HepG2 (cell line): ENCODE results near the gene KCNAB2. TPM values are rescaled to one million over a fixed set of nuclear protein-coding genes. Genes with fewer than 3 reads are reported as not detected.

Source experiments
- ATAC-seq: fragments of 200-7000 bp; cut with Tn5 transposase; 3 replicates; pipeline ENCODE4 v1.9.1; 2020; ENCODE audit warnings: mild to moderate bottlenecking, moderate library complexity
- BruUV-seq: library from RNA; stranded (reverse); fragments of 400-500 nt; replicated peaks from 2 replicates; lab custom pipeline; 2021; lab: Mats Ljungman, UMichigan
- CTCF ChIA-PET: fragments of 300-600 bp; formaldehyde crosslinking; extraction: SDS; loops from one replicate; lab custom pipeline; 2021; ENCODE audit warnings: low total read pairs, inconsistent platforms, low intra/inter-chr PET ratio; lab: Yijun Ruan, JAX
- POLR2A ChIA-PET: fragments of 350-600 bp; sonication (Branson Sonifier 250); formaldehyde crosslinking; loops from one replicate; lab custom pipeline; 2020; ENCODE audit warnings: antibody characterized with exemption, inconsistent platforms; lab: Yijun Ruan, JAX
- DNase-seq: peaks from one replicate; pipeline ENCODE4 v3.0.0-alpha.2; 2015; ENCODE audit warnings: low spot score
- FAIRE-seq: peaks from 3 replicates; lab custom pipeline; 2011; peaks lifted over from hg19 to GRCh38; lab: Jason Lieb, UNC
- H2AFZ ChIP-seq: one replicate; pipeline ENCODE4 v1.6.1; 2011; ENCODE audit warnings: low read length, inconsistent platforms
- H3K27ac ChIP-seq: fragments of 300-600 bp; 3 replicates; pipeline ENCODE4 v1.8.0; 2011; ENCODE audit warnings: mixed run types, mild to moderate bottlenecking, mixed read lengths, low read length, inconsistent platforms; ENCODE audit not compliant: insufficient read depth; ENCODE audit errors: extremely low read length
- H3K27me3 ChIP-seq, 2 experiments: fragments of 200-600 bp in 1 of 2; 2 replicates in 1 of 2; 3 replicates in 1 of 2; pipeline versions ENCODE4 v1.6.0 to v1.8.0; 2011; ENCODE audit warnings: low read length in 2 of 2, mild to moderate bottlenecking in 2 of 2, moderate library complexity in 2 of 2, inconsistent platforms in 1 of 2; ENCODE audit not compliant: insufficient read depth in 2 of 2, control insufficient read depth in 1 of 2
- H3K36me3 ChIP-seq, 2 experiments: fragments of 200-600 bp in 1 of 2; replicated peaks in 1 of 2; 2 replicates in 1 of 2; 3 replicates in 1 of 2; pipeline versions ENCODE4 v1.5.1 to v1.8.0; 2011; ENCODE audit warnings: low read length in 2 of 2, inconsistent platforms in 1 of 2; ENCODE audit not compliant: insufficient read depth in 2 of 2, control insufficient read depth in 1 of 2
- H3K4me1 ChIP-seq: 2 replicates; pipeline ENCODE4 v1.5.1; 2012; ENCODE audit warnings: low read length, inconsistent platforms; ENCODE audit not compliant: insufficient read depth
- H3K4me2 ChIP-seq: 2 replicates; pipeline ENCODE4 v1.6.0; 2011; ENCODE audit warnings: low read depth, low read length, inconsistent platforms
- H3K4me3 ChIP-seq, 3 experiments: fragments of 200-600 bp in 1 of 3; sonication (generic), shearing (Covaris generic) in 1 of 3; replicated peaks in 1 of 3; 2 replicates each; pipeline ENCODE4 v1.5.1; 2011 to 2016; ENCODE audit warnings: low read length in 3 of 3, inconsistent platforms in 2 of 3, low read depth in 2 of 3, mild to moderate bottlenecking in 2 of 3, control low read depth in 1 of 3, mixed read lengths in 1 of 3; ENCODE audit not compliant: insufficient read depth in 1 of 3
- H3K79me2 ChIP-seq: one replicate; pipeline ENCODE4 v1.6.1; 2011; ENCODE audit warnings: low read length, inconsistent platforms; ENCODE audit not compliant: insufficient read depth
- H3K9ac ChIP-seq: 2 replicates; pipeline ENCODE4 v1.6.0; 2011; ENCODE audit warnings: mild to moderate bottlenecking, low read depth, low read length, inconsistent platforms; ENCODE audit not compliant: insufficient read depth
- H3K9me3 ChIP-seq: 2 replicates; pipeline ENCODE4 v1.5.1; 2012; ENCODE audit warnings: mild to moderate bottlenecking, low read length
- H4K20me1 ChIP-seq: 2 replicates; pipeline ENCODE4 v1.6.0; 2011; ENCODE audit warnings: inconsistent platforms, mild to moderate bottlenecking, low read length, moderate library complexity; ENCODE audit not compliant: insufficient read depth
- CCAR2 ChIP-seq: fragments of 200-400 bp; formaldehyde crosslinking; optimal IDR thresholded peaks from 2 replicates; pipeline ENCODE3; 2018; ENCODE audit warnings: low read depth, mild to moderate bottlenecking, low read length, moderate library complexity
- EHMT2 ChIP-seq: fragments of 200-600 bp; sonication (generic); IDR thresholded peaks from 2 replicates; pipeline ENCODE4 v1.7.0; 2017; ENCODE audit warnings: antibody characterized with exemption, low read depth, low read length, borderline replicate concordance
- MEF2D ChIP-seq: sonication (generic); formaldehyde crosslinking; IDR thresholded peaks from 2 replicates; pipeline ENCODE4 v1.5.1; 2020; ENCODE audit warnings: mild to moderate bottlenecking, missing genetic modification reagents
- NCOA2 ChIP-seq: sonication (generic); formaldehyde crosslinking; IDR thresholded peaks from 2 replicates; pipeline ENCODE4 v1.8.0; 2022; ENCODE audit warnings: inconsistent platforms
- NFIC ChIP-seq: IDR thresholded peaks from 2 replicates; pipeline ENCODE4 v1.6.1; 2012; ENCODE audit warnings: mild to moderate bottlenecking, low read length, inconsistent platforms
- SMAD3 ChIP-seq: sonication (generic); formaldehyde crosslinking; IDR thresholded peaks from 2 replicates; pipeline ENCODE4 v1.4.0; 2020; ENCODE audit warnings: missing genetic modification reagents
- SRSF1 ChIP-seq: fragments of 200-400 bp; formaldehyde crosslinking; optimal IDR thresholded peaks from 2 replicates; pipeline ENCODE3; 2017; ENCODE audit warnings: mild to moderate bottlenecking, low read depth, low read length, moderate library complexity
- TAF1 ChIP-seq: sonication (generic); formaldehyde crosslinking; IDR thresholded peaks from 2 replicates; pipeline ENCODE4 v1.4.0; 2020; ENCODE audit warnings: missing genetic modification reagents
- ZHX2 ChIP-seq, 2 experiments: sonication (generic) in 1 of 2; formaldehyde crosslinking in 1 of 2; IDR thresholded peaks; 2 replicates each; pipeline versions ENCODE4 v1.6.1 to v1.9.0; 2014 to 2022; ENCODE audit warnings: antibody characterized with exemption in 1 of 2, borderline replicate concordance in 1 of 2, inconsistent platforms in 1 of 2, low read depth in 1 of 2, missing genetic modification reagents in 1 of 2
- ZNF232 ChIP-seq: sonication (generic); formaldehyde crosslinking; IDR thresholded peaks from 2 replicates; pipeline ENCODE4 v1.4.0; 2020; ENCODE audit warnings: missing genetic modification reagents, borderline replicate concordance
- ZNF513 ChIP-seq: sonication (generic); formaldehyde crosslinking; conservative IDR thresholded peaks from 2 replicates; pipeline ENCODE4 v1.5.0; 2020; ENCODE audit warnings: missing genetic modification reagents
- ZNF570 ChIP-seq: sonication (generic); formaldehyde crosslinking; IDR thresholded peaks from 2 replicates; pipeline ENCODE4 v1.4.0; 2020; ENCODE audit warnings: mild to moderate bottlenecking, missing genetic modification reagents, borderline replicate concordance
- ZNF761 ChIP-seq: sonication (generic); formaldehyde crosslinking; conservative IDR thresholded peaks from 2 replicates; pipeline ENCODE4 v1.4.0; 2020; ENCODE audit warnings: mild to moderate bottlenecking, missing genetic modification reagents
- ZNF83 ChIP-seq: sonication (generic); formaldehyde crosslinking; IDR thresholded peaks from 2 replicates; pipeline ENCODE4 v1.4.0; 2020; ENCODE audit warnings: missing genetic modification reagents, mild to moderate bottlenecking, borderline replicate concordance
- WGBS: methylation state at CpG from one replicate; pipeline ENCODE4 v1.1.6; 2017; ENCODE audit warnings: low lambda C conversion rate; 5-methylcytosine and 5-hydroxymethylcytosine counted together
- in situ Hi-C: cut with HindIII; loops from 2 replicates; pipeline ENCODE4 v1.10.0; 2017; ENCODE audit warnings: low pct_unique_long_range_greater_than_20kb; ENCODE audit not compliant: extremely low pct_ligation_motif_present
- intact Hi-C: fragments of 100-400 bp; cut with micrococcal nuclease; formaldehyde crosslinking; loops from one replicate; pipeline ENCODE4 v1.10.0; 2022; ENCODE audit not compliant: unreplicated experiment
- polyA plus RNA-seq, 8 experiments: library from polyadenylated mRNA; depleted of rRNA in 3 of 8; stranded (reverse) in 7 of 8; unstranded in 1 of 8; fragments of >200 nt; fragmentation: Illumina TruSeq in 4 of 8; extraction: Trizol in 4 of 8; gene quantifications; 2 replicates each; pipeline versions ENCODE4 v1.2.1 to v1.2.3, GENCODE V29; 2011 to 2016; ENCODE audit warnings: low read depth in 4 of 8, missing spikeins in 1 of 8, mixed read lengths in 1 of 8; ENCODE audit not compliant: insufficient read depth in 1 of 8
- total RNA-seq, 5 experiments: library from RNA; depleted of rRNA; stranded (reverse); fragments of >200 nt; fragmentation: Illumina TruSeq; extraction: Trizol; gene quantifications; 2 replicates each; pipeline ENCODE4 v1.2.3, GENCODE V29; 2016; ENCODE audit warnings: low read depth in 1 of 5

KCNAB2 gene
- total and polyA plus RNA-seq, 2 of the 13 experiments (the other 11 are each of a cell fraction or from before 2014, with no cell fraction given): 6.2 to 8.8 TPM

- TF ChIP-seq ZNF570 (CRISPR knock-in tag) (no peak), ZNF83 (CRISPR knock-in tag) (no peak), SRSF1 (no peak), ZNF232 (no peak), NFIC (no peak), ZNF513 (CRISPR knock-in tag) (no peak), CCAR2 (no peak), ZNF761 (CRISPR knock-in tag) (no peak), MEF2D (no peak)
Measured at GRCh38 chr1:6129313-6129712, 83.6 kb downstream of the KCNAB2 start (continued).

GRCh38 chr1:6130036-6130435, 84.3 kb downstream of the KCNAB2 start:
- BruUV-seq: no TSS peak
- Histone ChIP-seq H3K27ac (no peak overlapping the region), H3K4me2 (no peak overlapping the region), H3K9me3 (peaks cover 9% of the 10 kb centered on the region), H2AFZ (no peak overlapping the region), H4K20me1 (no peaks in the 10 kb centered on the region), H3K9ac (no peak overlapping the region), H3K36me3 (no peaks in the 10 kb centered on the region), H3K27me3 (peaks cover 5 to 42% of the 10 kb centered on the region in 2 experiments; a peak in 4 of 5 replicates), H3K79me2 (no peaks in the 10 kb centered on the region), H3K4me1 (peaks cover 15% of the 10 kb centered on the region), H3K4me3 (no peak overlapping the region)
- DNase-seq (no peak), FAIRE-seq (no peak), ATAC-seq (no peak)
- ChIA-PET CTCF (no interaction called here), POLR2A (no interaction called here)
- intact Hi-C loops: no loop called here
- in situ Hi-C loops: no loop called here
- 37% methylated on average over 11 of the region's 11 CpGs for WGBS
- no peak for TF ChIP-seq ZNF83 (CRISPR knock-in tag)
- no peak for TF ChIP-seq NCOA2 (CRISPR knock-in tag)
- TF ChIP-seq EHMT2: no peak
- no peak for TF ChIP-seq TAF1 (CRISPR knock-in tag)
- no peak for TF ChIP-seq SMAD3 (CRISPR knock-in tag)
- no peak for TF ChIP-seq ZHX2 (IDR thresholded peaks at IDR 0.05; ENCODE audit: low read depth)
- no peak for TF ChIP-seq ZHX2 (CRISPR knock-in tag; IDR thresholded peaks at IDR 0.05; ENCODE audit: borderline replicate concordance)
